ENCODE data around the gene RSPH10B2. TPM values are rescaled to one million over a fixed set of nuclear protein-coding genes. Genes with fewer than 3 reads are reported as not detected.
"Not testable (repeated sequence)": the region's sequence is repeated elsewhere in the genome, so short reads cannot be mapped to it uniquely, and the experiment has no call there.

RSPH10B2 gene
- total RNA-seq, 2 experiments from 2014 or later: 0.76 to 1.3 TPM

DNA sequence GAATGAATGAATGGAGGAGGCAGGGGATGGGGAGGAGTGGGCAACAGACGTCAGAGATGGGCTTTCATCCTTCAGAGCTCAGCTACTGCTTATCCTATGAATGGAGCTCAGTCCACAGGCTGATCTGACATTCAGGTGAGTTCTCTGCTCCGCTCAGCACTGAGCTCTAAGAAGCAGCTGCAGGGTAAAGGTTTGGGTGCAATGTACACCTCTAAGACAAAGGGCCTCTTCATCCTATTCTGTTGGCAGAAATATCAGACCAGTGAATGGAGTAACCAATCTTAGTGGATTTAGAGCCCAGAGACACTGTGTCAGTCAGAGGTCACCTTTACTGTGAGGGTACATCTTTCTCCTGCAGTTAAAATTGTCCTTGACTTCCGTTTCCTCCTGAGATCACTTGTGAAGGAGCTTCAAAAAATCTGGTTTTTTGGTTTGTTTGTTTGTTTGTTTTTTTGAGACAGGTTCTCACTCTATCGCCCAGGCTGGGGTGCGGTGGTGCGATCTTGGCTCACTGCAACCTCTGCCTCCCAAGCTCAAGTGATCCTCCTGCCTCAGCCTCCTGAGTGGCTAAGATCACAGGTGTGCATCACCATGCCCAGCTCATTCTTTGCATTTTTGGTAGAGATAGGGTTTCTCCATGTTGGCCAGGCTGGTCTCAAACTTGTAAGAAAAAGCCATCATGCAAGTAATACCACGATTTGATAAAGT lies 77.3 kb downstream of the RSPH10B2 start:
- TF ChIP-seq, protein P1, sequence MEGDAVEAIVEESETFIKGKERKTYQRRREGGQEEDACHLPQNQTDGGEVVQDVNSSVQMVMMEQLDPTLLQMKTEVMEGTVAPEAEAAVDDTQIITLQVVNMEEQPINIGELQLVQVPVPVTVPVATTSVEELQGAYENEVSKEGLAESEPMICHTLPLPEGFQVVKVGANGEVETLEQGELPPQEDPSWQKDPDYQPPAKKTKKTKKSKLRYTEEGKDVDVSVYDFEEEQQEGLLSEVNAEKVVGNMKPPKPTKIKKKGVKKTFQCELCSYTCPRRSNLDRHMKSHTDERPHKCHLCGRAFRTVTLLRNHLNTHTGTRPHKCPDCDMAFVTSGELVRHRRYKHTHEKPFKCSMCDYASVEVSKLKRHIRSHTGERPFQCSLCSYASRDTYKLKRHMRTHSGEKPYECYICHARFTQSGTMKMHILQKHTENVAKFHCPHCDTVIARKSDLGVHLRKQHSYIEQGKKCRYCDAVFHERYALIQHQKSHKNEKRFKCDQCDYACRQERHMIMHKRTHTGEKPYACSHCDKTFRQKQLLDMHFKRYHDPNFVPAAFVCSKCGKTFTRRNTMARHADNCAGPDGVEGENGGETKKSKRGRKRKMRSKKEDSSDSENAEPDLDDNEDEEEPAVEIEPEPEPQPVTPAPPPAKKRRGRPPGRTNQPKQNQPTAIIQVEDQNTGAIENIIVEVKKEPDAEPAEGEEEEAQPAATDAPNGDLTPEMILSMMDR (conservative IDR thresholded peaks at IDR 0.05; ENCODE audit: low read length): no peak
- TF ChIP-seq EZH2phosphoT487 (IDR thresholded peaks at IDR 0.05; ENCODE audit: borderline replicate concordance, low read depth, low read length): no peak
- H3K36me3 ChIP-seq (ENCODE audit: insufficient read depth, low read length): no peaks in the 10 kb centered on the region
- H3K9me3 ChIP-seq (ENCODE audit: low read length): no peaks in the 10 kb centered on the region
- no peaks in the 10 kb centered on the region for H3K9me2 ChIP-seq (ENCODE audit: insufficient read depth, low read length)
- no peaks in the 10 kb centered on the region for H4K20me1 ChIP-seq (ENCODE audit: insufficient read depth, low read length)
- H2AFZ ChIP-seq (ENCODE audit: low read length): no peak overlapping the region
- CTCF ChIA-PET (ENCODE audit: unreplicated experiment): no interaction called here
- H3K4me2 ChIP-seq (ENCODE audit: low read length): no peak overlapping the region
- no peaks in the 10 kb centered on the region for H3K79me2 ChIP-seq (ENCODE audit: insufficient read depth, low read depth, low read length)
- no peak for DNase-seq (ENCODE audit: low spot score)
- H3K4me1 ChIP-seq (ENCODE audit: insufficient read depth, low read length, poor library complexity, severe bottlenecking): no peaks in the 10 kb centered on the region
- POLR2A ChIA-PET: no interaction called here
- no peak overlapping the region for H3K27ac ChIP-seq (ENCODE audit: low read depth, low read length, poor library complexity, severe bottlenecking)
- no TSS peak for BruUV-seq (replicated peaks)
- no peak overlapping the region for H3K4me3 ChIP-seq (ENCODE audit: low read depth, low read length, poor library complexity, severe bottlenecking)
- intact Hi-C loops (cut with micrococcal nuclease; ENCODE audit: unreplicated experiment): no loop called here

DNA sequence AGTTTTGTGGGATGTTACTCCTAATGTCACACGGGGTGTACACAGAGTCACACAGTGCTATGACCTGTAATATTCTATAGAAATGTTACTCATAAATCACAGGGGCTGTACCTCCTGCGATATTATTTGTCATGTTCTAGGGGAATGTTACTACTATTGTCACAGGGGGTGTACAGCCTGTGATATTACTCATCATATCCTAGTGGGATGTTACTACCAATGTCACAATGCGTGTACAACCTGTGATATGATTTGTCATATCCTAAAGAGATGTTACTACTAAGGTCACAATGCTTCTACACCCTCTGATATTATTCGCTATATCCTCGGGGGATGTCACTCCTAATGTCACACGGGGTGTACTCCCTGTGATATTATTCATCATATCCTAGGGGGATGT lies 79.7 kb downstream of the RSPH10B2 start:
- CTCF ChIA-PET (ENCODE audit: unreplicated experiment): no interaction called here
- intact Hi-C loops (cut with micrococcal nuclease; ENCODE audit: unreplicated experiment): no loop called here
- no peak for TF ChIP-seq EZH2phosphoT487 (IDR thresholded peaks at IDR 0.05; ENCODE audit: borderline replicate concordance, low read depth, low read length)
- TF ChIP-seq, protein P1 (conservative IDR thresholded peaks at IDR 0.05; ENCODE audit: low read length): no peak
- Histone ChIP-seq H3K9me3 (ENCODE audit: low read length) (no peaks in the 10 kb centered on the region), H3K27ac (ENCODE audit: low read depth, low read length, poor library complexity, severe bottlenecking) (no peak overlapping the region), H2AFZ (ENCODE audit: low read length) (no peak overlapping the region), H3K79me2 (ENCODE audit: insufficient read depth, low read depth, low read length) (no peaks in the 10 kb centered on the region), H3K4me2 (ENCODE audit: low read length) (no peak overlapping the region), H3K4me1 (ENCODE audit: insufficient read depth, low read length, poor library complexity, severe bottlenecking) (no peaks in the 10 kb centered on the region), H3K4me3 (ENCODE audit: low read depth, low read length, poor library complexity, severe bottlenecking) (no peak overlapping the region), H3K9me2 (ENCODE audit: insufficient read depth, low read length) (no peaks in the 10 kb centered on the region), H4K20me1 (ENCODE audit: insufficient read depth, low read length) (no peaks in the 10 kb centered on the region), H3K36me3 (ENCODE audit: insufficient read depth, low read length) (no peaks in the 10 kb centered on the region)
- no TSS peak for BruUV-seq (replicated peaks)
- POLR2A ChIA-PET: no interaction called here
- DNase-seq (ENCODE audit: low spot score): no peak

DNA sequence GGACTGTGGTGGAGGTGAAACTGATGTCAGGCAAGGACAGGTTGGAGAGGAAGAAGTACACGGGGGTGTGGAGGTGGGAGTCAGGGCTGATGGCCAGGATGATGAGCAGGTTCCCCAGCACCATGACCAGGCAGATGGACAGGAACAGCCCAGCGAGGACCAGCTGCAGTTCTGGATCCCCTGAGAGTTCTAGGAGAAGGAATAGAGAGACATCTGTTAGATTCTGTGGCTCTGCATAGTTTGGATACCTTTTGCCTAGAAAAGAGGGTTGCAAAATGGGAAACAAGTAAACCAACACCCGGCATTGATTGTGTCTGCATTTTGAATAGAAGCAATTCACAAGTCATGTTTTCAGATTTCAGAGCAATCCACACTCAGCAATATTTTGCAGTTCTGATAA lies 81.6 kb downstream of the RSPH10B2 start:
- H3K4me2 ChIP-seq (ENCODE audit: low read length); H3K36me3 ChIP-seq (ENCODE audit: insufficient read depth, low read length); H3K79me2 ChIP-seq (ENCODE audit: insufficient read depth, low read depth, low read length); H3K9me3 ChIP-seq (ENCODE audit: low read length); intact Hi-C loops (cut with micrococcal nuclease; ENCODE audit: unreplicated experiment); H4K20me1 ChIP-seq (ENCODE audit: insufficient read depth, low read length); H3K9me2 ChIP-seq (ENCODE audit: insufficient read depth, low read length); H3K4me1 ChIP-seq (ENCODE audit: insufficient read depth, low read length, poor library complexity, severe bottlenecking); H2AFZ ChIP-seq (ENCODE audit: low read length); DNase-seq (ENCODE audit: low spot score); CTCF ChIA-PET (ENCODE audit: unreplicated experiment); H3K4me3 ChIP-seq (ENCODE audit: low read depth, low read length, poor library complexity, severe bottlenecking); POLR2A ChIA-PET; H3K27ac ChIP-seq (ENCODE audit: low read depth, low read length, poor library complexity, severe bottlenecking); BruUV-seq (replicated peaks): not testable (repeated sequence)

DNA sequence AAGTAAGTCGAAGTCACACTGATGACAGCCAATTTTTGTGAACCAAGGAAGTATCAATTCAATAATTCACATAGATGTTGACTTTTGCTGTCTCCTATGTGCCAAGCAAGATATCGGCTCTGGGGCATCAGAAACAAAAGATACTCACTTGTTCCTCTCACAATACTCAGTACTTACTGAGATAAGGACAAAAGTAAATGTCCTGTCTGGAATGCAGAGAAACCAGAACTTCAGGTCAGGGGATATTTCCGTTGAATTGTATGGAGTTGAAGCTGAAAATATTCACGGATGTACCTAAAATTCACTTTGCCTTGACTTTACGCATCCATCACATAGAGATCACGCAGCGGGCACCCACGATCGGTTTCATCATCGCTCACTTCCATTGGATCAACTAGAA lies 83.2 kb downstream of the RSPH10B2 start:
- H3K4me2 ChIP-seq (ENCODE audit: low read length); H4K20me1 ChIP-seq (ENCODE audit: insufficient read depth, low read length); H3K4me3 ChIP-seq (ENCODE audit: low read depth, low read length, poor library complexity, severe bottlenecking); H3K27ac ChIP-seq (ENCODE audit: low read depth, low read length, poor library complexity, severe bottlenecking); H3K4me1 ChIP-seq (ENCODE audit: insufficient read depth, low read length, poor library complexity, severe bottlenecking); intact Hi-C loops (cut with micrococcal nuclease; ENCODE audit: unreplicated experiment); H3K9me2 ChIP-seq (ENCODE audit: insufficient read depth, low read length); BruUV-seq (replicated peaks); H3K36me3 ChIP-seq (ENCODE audit: insufficient read depth, low read length); H3K9me3 ChIP-seq (ENCODE audit: low read length); CTCF ChIA-PET (ENCODE audit: unreplicated experiment); H2AFZ ChIP-seq (ENCODE audit: low read length); DNase-seq (ENCODE audit: low spot score); H3K79me2 ChIP-seq (ENCODE audit: insufficient read depth, low read depth, low read length): not testable (repeated sequence)
- POLR2A ChIA-PET: interaction anchor here (1.0 kb wide), 1 partner anchor 80 kb away, joined by 3 read pairs; no protein-coding TSS in a partner anchor

GRCh38 chr7:6842278-6842921 lies 88.5 kb downstream of the RSPH10B2 start:
- H4K20me1 ChIP-seq (ENCODE audit: insufficient read depth, low read length); intact Hi-C loops (cut with micrococcal nuclease; ENCODE audit: unreplicated experiment); H3K9me3 ChIP-seq (ENCODE audit: low read length); DNase-seq (ENCODE audit: low spot score); BruUV-seq (replicated peaks); H3K4me2 ChIP-seq (ENCODE audit: low read length); H3K4me1 ChIP-seq (ENCODE audit: insufficient read depth, low read length, poor library complexity, severe bottlenecking); H3K36me3 ChIP-seq (ENCODE audit: insufficient read depth, low read length); CTCF ChIA-PET (ENCODE audit: unreplicated experiment); H3K27ac ChIP-seq (ENCODE audit: low read depth, low read length, poor library complexity, severe bottlenecking); H2AFZ ChIP-seq (ENCODE audit: low read length); H3K9me2 ChIP-seq (ENCODE audit: insufficient read depth, low read length); H3K4me3 ChIP-seq (ENCODE audit: low read depth, low read length, poor library complexity, severe bottlenecking); H3K79me2 ChIP-seq (ENCODE audit: insufficient read depth, low read depth, low read length); POLR2A ChIA-PET: not testable (repeated sequence)
